Panc1 (cell line): ENCODE results near the gene TMEM63B.

ENCODE experiments used
- CTCF ChIP-seq: fragments of 450-650 bp; IDR thresholded peaks from 2 replicates; pipeline ENCODE4 v1.5.1; 2017; ENCODE audit warnings: mild to moderate bottlenecking
- POLR2AphosphoS5 ChIP-seq: IDR thresholded peaks from 2 replicates; pipeline ENCODE4 v1.6.1; 2012; ENCODE audit warnings: mild to moderate bottlenecking, low read depth, low read length, moderate library complexity
- REST ChIP-seq, 2 experiments: IDR thresholded peaks; 2 replicates each; pipeline ENCODE4 v1.6.1; 2011 to 2012; ENCODE audit warnings: low read depth in 2 of 2, control low read depth in 1 of 2, low read length in 1 of 2, mild to moderate bottlenecking in 1 of 2, moderate library complexity in 1 of 2; ENCODE audit not compliant: insufficient read depth in 1 of 2
- SIN3A ChIP-seq: IDR thresholded peaks from 2 replicates; pipeline ENCODE4 v1.6.1; 2012; ENCODE audit warnings: low read depth, mild to moderate bottlenecking, low read length, moderate library complexity, borderline replicate concordance; ENCODE audit not compliant: insufficient read depth
- TCF7L2 ChIP-seq: IDR thresholded peaks from 2 replicates; pipeline ENCODE4 v1.6.1; 2011; ENCODE audit warnings: mild to moderate bottlenecking, low read depth, low read length, inconsistent platforms

- no peak for TF ChIP-seq CTCF
- TF ChIP-seq REST (IDR thresholded peaks at IDR 0.05; ENCODE audit: insufficient read depth in 1 of 2, low read depth in 2 of 2, low read length in 1 of 2): no peak
- no peak for TF ChIP-seq SIN3A
- TF ChIP-seq POLR2AphosphoS5: no peak
- no peak for TF ChIP-seq TCF7L2
Measured at GRCh38 chr6:44119704-44120262, 7.6 kb upstream of the TMEM63B start.
